Activated naive CD4-positive, alpha-beta T cell treated with Interleukin-2 at 50 U/mL for 16 hours (primary cell): Measurements from ENCODE around the gene ZIK1.

Experiments used
- DNase-seq: peaks from one replicate; pipeline ENCODE4 v3.0.0-alpha.2; 2020

The ZIK1 gene

DNA sequence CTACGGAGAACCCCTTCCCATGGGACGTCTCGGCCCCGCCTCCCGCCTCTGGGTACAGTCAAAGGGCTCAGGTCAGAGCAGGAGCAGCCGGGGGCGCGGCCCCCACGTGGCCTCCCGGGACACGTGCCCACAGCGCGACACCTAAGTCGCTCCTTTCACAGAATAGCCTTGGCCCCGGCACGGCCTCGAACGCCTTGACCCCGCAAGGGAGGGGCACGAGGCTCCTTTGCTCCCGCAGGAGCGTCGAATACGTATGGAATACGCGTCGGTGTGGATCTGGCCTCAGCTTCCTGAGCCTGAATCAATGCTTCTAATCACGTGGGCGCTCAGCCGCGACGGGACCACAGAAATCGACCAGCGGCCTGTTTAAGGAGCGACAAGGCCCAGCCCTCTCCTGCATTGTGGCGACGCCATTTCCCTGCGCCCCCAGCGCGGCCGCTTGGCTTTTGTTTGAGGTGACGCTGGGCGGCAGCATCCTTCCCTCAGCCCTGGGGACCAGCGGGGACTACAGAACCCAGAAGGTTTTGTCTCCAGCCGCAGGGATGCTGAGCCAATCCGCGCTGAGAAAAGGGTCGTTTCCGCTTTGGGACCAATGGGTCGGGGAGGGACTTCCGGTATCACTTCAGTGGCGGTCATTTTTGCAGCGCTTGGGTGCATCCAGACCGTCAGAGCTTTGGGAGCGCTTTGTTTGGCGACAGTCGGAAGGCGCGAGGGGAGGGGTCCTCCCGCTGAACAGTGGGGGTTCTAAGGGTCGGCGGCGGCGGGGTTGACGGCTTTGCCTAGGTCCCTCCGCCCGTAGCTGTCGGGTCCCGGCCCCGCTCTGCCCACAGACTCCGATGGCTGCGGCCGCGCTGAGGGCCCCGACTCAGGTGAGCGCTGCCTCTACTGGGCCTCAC is at the start of gene ZIK1:
Gene ZIK1 (plus strand): TSS at position 625 of the 896 bp plus-strand sequence. CDS start 212 bp downstream, at position 837.
- DNase-seq: peak; percentile 86

GRCh38 chr19:57537953-57538547 is 45.9 kb upstream of the ZIK1 start:
- no peak for DNase-seq

DNA sequence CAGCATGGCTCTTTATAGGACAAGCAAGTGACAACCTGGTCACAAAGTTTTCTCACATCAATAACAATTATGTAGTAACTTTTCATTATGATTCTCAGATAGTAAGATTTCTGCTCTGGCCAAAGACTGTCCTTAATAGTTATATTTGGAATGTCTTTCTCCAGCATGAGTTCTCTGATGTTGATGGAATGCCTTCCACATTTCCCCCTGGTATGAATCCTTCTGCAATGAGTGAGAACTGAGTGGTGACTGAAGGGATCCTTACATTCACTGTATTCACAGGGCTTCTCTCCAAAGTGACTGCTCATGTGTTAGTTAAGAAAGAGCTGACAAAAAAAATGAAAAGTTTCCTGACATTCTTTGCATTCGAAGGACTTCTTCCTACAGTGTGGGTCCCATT is 37.4 kb upstream of the ZIK1 start:
- DNase-seq: no peak

DNA sequence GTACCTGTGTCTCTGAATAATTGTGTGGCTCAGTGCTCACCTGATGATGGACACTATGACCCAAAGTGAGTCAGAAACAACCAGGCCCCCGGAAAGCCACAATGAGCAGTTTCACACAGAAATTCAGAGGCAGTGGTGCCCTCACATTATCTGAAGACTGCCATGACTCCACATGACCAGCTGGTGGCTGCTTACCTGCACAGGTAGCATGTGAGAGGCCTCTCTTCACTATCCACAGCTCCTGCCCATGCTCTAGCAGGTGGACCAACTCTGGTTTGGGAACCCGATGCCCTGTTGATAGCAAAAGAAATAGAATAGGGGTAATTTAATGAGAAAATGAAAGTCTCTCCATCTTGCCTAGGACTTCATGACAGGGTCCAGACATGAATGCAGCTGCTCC is 31.5 kb upstream of the ZIK1 start:
- no peak for DNase-seq

GRCh38 chr19:57557659-57558058 is 26.3 kb upstream of the ZIK1 start:
- DNase-seq: no peak

GRCh38 chr19:57558525-57558924 is 25.4 kb upstream of the ZIK1 start:
- no peak for DNase-seq

- peak; percentile 10 for DNase-seq
Measured at GRCh38 chr19:57559008-57559403, 24.9 kb upstream of the ZIK1 start.

DNA sequence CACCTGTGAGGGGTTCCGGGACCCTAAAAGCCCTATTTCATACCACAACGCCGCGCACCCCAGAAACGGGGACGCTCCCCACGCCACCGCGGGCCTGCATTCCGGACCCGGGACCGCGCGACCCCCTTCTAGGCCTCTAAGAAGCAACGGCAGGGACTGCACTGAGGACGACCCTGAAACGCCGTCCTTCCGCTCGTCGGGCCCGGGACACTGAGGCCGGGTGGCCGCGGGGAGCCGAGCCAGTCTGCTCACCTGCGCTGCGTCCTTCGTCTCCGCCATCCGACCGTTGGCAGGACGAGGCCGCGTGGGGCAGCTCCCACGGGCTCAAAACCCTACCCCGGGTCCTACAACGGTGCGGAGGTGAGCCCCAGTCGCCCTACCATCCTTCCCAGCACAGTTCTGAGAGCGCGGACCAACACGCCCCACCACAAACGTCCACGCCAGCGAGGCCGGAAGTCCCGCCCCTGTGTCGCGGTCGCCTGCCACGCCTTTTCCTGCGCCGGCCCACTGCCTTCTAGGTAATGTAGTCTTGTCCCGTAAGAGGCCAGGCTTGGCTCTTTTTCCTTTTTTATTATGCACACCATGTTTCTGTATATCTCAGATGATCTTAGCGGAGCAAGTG is 24.4 kb upstream of the ZIK1 start, which contains the start of gene ZNF550:
Gene ZNF550 (minus strand): TSS at position 460 of the 622 bp plus-strand sequence. CDS start 181 bp downstream, at position 279.
- peak; percentile 92 for DNase-seq

GRCh38 chr19:57560049-57560491 is 23.9 kb upstream of the ZIK1 start:
- no peak for DNase-seq

DNA sequence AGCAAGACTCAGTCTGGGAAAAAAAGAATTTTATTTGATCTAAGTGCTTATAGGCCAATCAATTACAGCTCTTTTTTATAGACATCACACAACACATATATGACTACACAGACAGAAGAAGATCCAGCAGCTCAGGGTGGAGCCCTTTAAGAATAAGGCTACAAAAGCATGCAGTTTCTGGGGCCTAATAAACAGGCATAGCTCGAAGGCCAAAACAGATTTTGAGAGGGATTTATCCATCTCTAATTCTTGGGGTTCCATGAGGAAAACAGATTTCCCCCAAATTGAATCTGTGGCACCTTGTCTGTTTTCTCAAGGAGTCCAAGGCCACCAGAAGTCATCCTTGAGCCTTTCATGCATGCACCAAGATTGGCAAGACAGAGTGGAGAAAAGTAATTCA is 20.4 kb upstream of the ZIK1 start:
- no peak for DNase-seq

DNA sequence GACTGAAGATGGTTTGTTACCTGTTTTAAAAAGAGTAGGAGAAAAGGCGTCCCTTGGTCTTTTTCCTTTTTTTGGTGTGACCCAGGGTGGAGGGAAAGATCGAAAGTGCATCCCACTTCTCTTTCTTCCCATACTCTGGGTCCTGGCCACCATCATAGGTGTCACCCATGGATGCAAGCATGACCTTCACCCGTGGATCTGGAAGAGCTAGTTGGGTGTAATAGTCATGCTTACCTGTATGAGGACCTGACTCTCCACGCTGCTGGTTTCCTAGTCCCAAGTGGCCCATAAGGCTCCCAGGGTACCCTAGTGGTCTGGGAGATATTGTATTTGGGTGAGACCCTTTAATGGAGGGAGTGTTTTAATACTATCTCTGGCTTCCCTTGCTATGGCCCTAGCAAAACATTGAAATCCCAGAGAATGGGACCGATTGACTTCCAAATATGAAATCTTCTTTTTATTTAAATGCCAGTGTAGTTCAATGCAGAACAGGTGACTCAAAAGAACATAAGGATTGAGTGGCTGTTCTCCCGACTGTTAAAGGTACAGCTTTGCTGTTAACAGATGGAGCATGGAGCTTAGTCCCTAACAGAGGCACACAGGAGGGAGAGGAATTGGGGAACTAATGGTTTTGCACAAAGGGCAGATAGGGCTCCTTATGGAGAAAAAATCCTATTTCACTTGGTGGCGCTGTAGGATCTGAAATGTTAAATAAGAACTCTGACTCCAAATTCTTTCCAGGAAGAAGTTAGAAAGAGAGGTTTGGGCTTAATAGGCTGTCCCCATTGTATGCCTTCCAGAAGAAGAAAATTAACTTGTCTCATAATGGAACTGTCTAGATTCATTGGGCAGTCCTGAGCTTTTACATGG is 17.3 kb upstream of the ZIK1 start:
- DNase-seq: no peak

DNA sequence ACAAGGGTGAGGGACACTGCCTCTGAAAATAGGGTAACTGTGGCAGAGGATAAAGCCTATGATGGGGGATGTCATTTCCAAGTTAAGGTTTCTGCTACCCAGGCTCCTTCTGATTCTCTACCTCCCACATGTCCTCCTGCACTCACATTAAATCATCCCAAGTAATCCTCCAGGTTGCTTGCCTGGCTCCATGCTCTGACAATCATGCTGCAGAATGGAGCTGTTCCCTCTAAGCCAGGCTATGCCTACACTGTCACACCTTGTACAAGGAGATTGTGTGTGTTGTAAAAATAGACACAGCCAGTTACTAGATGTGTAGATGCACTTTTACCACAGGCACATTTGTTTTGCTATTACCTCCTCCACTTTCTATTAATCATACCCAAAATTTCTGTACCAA is 13.2 kb upstream of the ZIK1 start:
- no peak for DNase-seq

DNA sequence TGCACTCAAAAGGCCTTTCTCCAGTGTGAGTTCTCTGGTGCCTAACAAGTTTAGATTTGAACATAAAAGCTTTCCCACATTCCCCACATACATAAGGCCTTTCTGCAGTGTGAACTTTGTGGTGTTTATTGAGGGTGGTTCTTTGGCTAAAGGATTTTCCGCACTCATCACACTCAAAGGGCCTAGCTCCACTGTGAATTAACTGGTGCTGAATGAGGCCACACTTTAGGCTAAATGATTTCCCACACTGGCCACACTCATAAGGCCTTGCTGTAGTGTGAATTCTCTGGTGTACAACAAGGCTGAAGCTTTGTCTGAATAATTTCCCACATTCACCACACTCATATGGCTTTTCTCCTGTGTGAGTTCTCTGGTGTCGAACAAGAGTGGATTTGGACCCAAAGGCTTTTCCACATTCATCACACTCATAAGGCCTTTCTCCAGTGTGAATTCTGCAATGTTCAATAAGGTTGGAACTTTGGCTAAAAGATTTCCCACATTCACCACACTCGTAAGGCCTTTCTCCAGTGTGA is 11.5 kb upstream of the ZIK1 start:
- no peak for DNase-seq

DNA sequence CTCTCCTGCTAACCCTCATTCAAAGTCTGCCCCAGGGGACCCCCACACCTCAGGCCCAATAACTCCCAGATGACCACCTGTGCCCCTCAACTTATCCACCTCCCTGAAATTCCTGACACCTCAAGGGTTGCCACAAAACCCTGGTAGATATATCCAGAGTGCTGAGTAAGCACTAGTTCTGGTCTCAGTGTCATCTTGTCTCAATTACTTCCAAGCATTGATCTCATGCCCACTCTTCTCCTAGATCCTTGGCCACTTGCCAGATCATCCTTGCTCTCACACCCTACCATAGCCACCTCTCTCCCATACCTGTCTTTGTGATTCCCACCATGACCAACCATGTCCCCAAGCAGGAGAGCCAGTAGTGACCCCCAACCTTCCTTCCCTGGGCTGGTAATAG is 7.3 kb upstream of the ZIK1 start:
- DNase-seq: no peak

DNA sequence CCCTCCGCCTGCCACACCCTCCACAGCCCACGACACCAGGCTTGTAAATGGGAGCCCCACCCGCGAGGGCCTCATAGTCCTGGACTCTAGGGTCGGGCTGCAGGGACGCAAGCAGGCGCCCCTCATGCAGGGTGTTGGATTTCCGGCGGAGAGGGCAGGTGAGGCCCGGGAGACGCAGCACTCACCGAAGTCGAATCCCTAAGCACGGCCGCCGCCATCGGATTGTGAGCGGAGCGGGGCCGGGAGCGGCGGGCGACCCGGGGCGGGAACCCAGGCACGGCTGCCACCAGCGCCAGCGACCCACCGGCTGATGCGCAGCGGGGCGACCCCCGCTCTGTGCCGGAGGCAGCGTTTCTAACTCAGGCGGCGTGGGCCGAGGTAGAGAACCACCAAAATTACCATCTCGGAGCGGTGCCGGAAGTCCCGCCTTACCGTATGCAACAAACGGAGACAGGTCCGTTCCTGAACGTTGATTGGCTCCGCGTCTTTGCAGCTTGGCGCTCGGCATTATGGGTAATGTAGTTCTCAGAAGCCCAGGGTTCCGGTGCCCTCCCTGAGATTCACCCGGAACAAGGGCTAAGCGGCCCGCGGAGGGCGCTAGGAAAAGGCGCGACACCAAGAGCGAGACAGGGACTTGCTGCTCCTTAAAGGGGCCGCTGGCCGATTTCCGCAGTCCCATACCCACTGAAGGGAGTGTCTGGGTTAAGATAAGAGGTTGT is 5.3 kb upstream of the ZIK1 start, which contains the start of gene ZNF416:
Gene ZNF416 (minus strand): TSS at position 425 of the 719 bp plus-strand sequence. CDS start 207 bp downstream, at position 218.
- peak; percentile 96 for DNase-seq

DNA sequence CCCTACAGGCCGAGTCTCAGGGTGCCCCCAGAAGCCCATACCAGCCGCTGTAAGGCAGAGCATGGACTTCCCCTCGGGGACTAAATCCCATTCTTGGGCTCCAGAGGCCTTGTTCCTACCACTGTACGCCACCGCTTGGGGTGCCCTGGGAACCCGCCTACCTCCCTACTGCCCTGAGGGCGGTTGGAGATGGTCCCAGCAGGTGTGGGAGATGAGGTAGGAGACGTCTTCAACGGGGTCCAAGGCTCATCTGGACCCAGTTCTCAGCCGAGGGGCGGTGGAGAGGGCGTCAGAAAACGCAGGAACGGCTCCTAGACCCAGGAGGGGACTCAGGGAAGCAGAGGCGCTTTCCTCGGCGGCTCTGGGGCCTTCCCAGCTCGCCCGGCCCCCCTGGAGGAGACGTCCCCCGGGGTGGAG is 833 bp upstream of the ZIK1 start:
- DNase-seq: no peak

- no peak for DNase-seq
Measured at GRCh38 chr19:57587529-57587928, 3.6 kb downstream of the ZIK1 start.

- no peak for DNase-seq
Measured at GRCh38 chr19:57599377-57599760, 15.4 kb downstream of the ZIK1 start.

DNA sequence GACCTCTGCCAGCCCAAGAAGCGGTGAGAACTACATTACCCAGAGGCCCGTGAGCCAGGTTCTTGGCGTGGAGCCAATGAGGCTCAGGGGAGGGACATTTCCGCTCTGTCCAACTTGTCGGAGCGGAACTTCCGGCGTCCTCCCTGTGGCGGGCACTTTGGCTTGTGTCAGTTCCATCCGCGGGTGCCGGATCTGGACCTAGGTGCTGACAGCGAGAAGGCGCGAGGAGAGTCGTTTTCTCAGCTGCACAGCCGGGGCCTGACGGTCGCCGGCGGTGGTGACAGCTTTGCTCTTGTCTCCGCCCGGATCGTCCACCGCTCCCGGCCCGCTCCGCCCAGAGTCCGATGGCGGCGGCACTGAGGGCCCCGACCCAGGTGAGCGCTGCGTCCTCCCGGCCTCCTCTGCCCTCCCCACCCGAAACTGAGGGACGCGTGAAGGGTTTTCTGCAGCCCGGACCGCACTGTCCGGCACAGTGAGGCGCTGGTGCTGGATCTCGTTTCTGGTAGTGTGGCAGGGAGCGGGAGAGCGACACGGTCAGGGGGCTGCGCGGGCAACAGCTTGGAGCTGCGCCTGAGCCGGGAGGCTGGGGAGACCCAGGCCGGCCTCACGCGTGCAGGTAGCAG is 15.9 kb downstream of the ZIK1 start, which contains the start of gene ZNF530:
Gene ZNF530 (plus strand): TSS at position 125 of the 623 bp plus-strand sequence. CDS start 4,461 bp downstream, outside the sequence.
- DNase-seq: peak; percentile 89

- no peak for DNase-seq
Measured at GRCh38 chr19:57606931-57607330, 23.0 kb downstream of the ZIK1 start.

- DNase-seq: no peak
Measured at GRCh38 chr19:57611113-57611512, 27.2 kb downstream of the ZIK1 start.
